IPS-20b (cell line): ENCODE measurements around the gene PER1.

Experiments used
- H3K27ac ChIP-seq: one replicate; pipeline ENCODE4 v1.5.1; 2013; ENCODE audit warnings: low read length
- H3K27me3 ChIP-seq: 2 replicates; pipeline ENCODE4 v1.6.1; 2013; ENCODE audit warnings: mild to moderate bottlenecking, low read length, inconsistent platforms; ENCODE audit not compliant: insufficient read depth
- H3K36me3 ChIP-seq: 2 replicates; pipeline ENCODE4 v1.6.1; 2013; ENCODE audit warnings: low read depth, mild to moderate bottlenecking, inconsistent platforms, low read length, moderate library complexity; ENCODE audit not compliant: insufficient read depth
- H3K4me1 ChIP-seq: 2 replicates; pipeline ENCODE4 v1.6.1; 2013; ENCODE audit warnings: mild to moderate bottlenecking, control low read depth, inconsistent platforms, low read length, moderate library complexity; ENCODE audit not compliant: insufficient read depth
- H3K4me3 ChIP-seq: 2 replicates; pipeline ENCODE4 v1.5.1; 2013; ENCODE audit warnings: mild to moderate bottlenecking, low read length, inconsistent platforms
- H3K9ac ChIP-seq: 2 replicates; pipeline ENCODE4 v1.6.1; 2013; ENCODE audit warnings: low read depth, mild to moderate bottlenecking, inconsistent platforms, low read length, moderate library complexity
- H3K9me3 ChIP-seq: 2 replicates; pipeline ENCODE4 v1.6.1; 2013; ENCODE audit warnings: mild to moderate bottlenecking, low read depth, low read length, inconsistent platforms; ENCODE audit not compliant: insufficient read depth

PER1 gene

GRCh38 chr17:8121407-8121680 lies 30.9 kb downstream of the PER1 start:
- Histone ChIP-seq H3K27me3 (peaks cover 72% of the 10 kb centered on the region), H3K4me1 (peaks cover 5% of the 10 kb centered on the region; the same call in 1 of the 2 replicates), H3K9me3 (no peaks in the 10 kb centered on the region), H3K36me3 (no peaks in the 10 kb centered on the region), H3K9ac (no peak overlapping the region), H3K4me3 (peak overlapping the region; percentile 89), H3K27ac (no peak overlapping the region)

GRCh38 chr17:8120520-8121406 lies 31.4 kb downstream of the PER1 start:
- Histone ChIP-seq H3K27ac (no peak overlapping the region), H3K9ac (peak overlapping the region; percentile 67; the same call in 1 of the 2 replicates), H3K27me3 (peaks cover 72% of the 10 kb centered on the region), H3K4me3 (peak overlapping the region; percentile 89), H3K4me1 (peaks cover 5% of the 10 kb centered on the region; the same call in 1 of the 2 replicates), H3K9me3 (no peaks in the 10 kb centered on the region), H3K36me3 (no peaks in the 10 kb centered on the region)

- Histone ChIP-seq H3K4me3 (peak overlapping the region; percentile 89), H3K36me3 (no peaks in the 10 kb centered on the region), H3K4me1 (peaks cover 3% of the 10 kb centered on the region; the same call in 1 of the 2 replicates), H3K27me3 (peaks cover 74% of the 10 kb centered on the region), H3K9ac (peak overlapping the region; percentile 67; the same call in 1 of the 2 replicates), H3K9me3 (no peaks in the 10 kb centered on the region), H3K27ac (no peak overlapping the region)
Observed at GRCh38 chr17:8119581-8120519, 32.4 kb downstream of the PER1 start.

GRCh38 chr17:8118769-8119580 lies 33.2 kb downstream of the PER1 start:
- H3K27ac ChIP-seq = no peak overlapping the region
- peak overlapping the region; percentile 89 for H3K4me3 ChIP-seq
- peaks cover 74% of the 10 kb centered on the region for H3K27me3 ChIP-seq
- no peaks in the 10 kb centered on the region for H3K36me3 ChIP-seq
- H3K4me1 ChIP-seq = no peaks in the 10 kb centered on the region; the same call in 1 of the 2 replicates
- H3K9ac ChIP-seq = peak overlapping the region; percentile 31; the same call in 1 of the 2 replicates
- no peaks in the 10 kb centered on the region for H3K9me3 ChIP-seq

GRCh38 chr17:8117980-8118768 lies 34.0 kb downstream of the PER1 start, which contains the start of gene ALOXE3:
Gene ALOXE3 (minus strand): TSS chr17:8118514. CDS start chr17:8117990, 524 bp downstream.
- no peaks in the 10 kb centered on the region; the same call in 1 of the 2 replicates for H3K4me1 ChIP-seq
- H3K27me3 ChIP-seq = peaks cover 71% of the 10 kb centered on the region
- H3K27ac ChIP-seq = no peak within 1 kb of the TSS
- H3K4me3 ChIP-seq = peak within 1 kb of the TSS; percentile 89
- H3K9ac ChIP-seq = peak within 1 kb of the TSS; percentile 31; the same call in 1 of the 2 replicates
- no peaks in the 10 kb centered on the region for H3K9me3 ChIP-seq
- no peaks in the 10 kb centered on the region for H3K36me3 ChIP-seq

- Histone ChIP-seq H3K9ac (peak overlapping the region; percentile 31; the same call in 1 of the 2 replicates), H3K27me3 (peaks cover 71% of the 10 kb centered on the region), H3K27ac (no peak overlapping the region)
Observed at GRCh38 chr17:8117367-8117979, 34.7 kb downstream of the PER1 start.

GRCh38 chr17:8116776-8117175 lies 35.4 kb downstream of the PER1 start:
- peaks cover 71% of the 10 kb centered on the region for H3K27me3 ChIP-seq
- no peaks in the 10 kb centered on the region for H3K9me3 ChIP-seq
- no peak overlapping the region for H3K27ac ChIP-seq
- H3K4me1 ChIP-seq = no peaks in the 10 kb centered on the region
- no peaks in the 10 kb centered on the region for H3K36me3 ChIP-seq
- no peak overlapping the region for H3K9ac ChIP-seq
- H3K4me3 ChIP-seq = no peak overlapping the region

More at GRCh38 chr17:8117367-8117979, 34.7 kb downstream of the PER1 start:
- Histone ChIP-seq H3K36me3 (no peaks in the 10 kb centered on the region), H3K4me3 (peak overlapping the region; percentile 89), H3K9me3 (no peaks in the 10 kb centered on the region), H3K4me1 (no peaks in the 10 kb centered on the region)

GRCh38 chr17:8110907-8111306 lies 41.3 kb downstream of the PER1 start:
- H3K9ac ChIP-seq = no peak overlapping the region
- H3K4me1 ChIP-seq = no peaks in the 10 kb centered on the region
- peaks cover 77% of the 10 kb centered on the region for H3K27me3 ChIP-seq
- H3K36me3 ChIP-seq = no peaks in the 10 kb centered on the region
- H3K4me3 ChIP-seq = no peak overlapping the region
- no peaks in the 10 kb centered on the region for H3K9me3 ChIP-seq
- no peak overlapping the region for H3K27ac ChIP-seq

GRCh38 chr17:8110456-8110804 lies 41.8 kb downstream of the PER1 start:
- no peaks in the 10 kb centered on the region for H3K4me1 ChIP-seq
- no peak overlapping the region for H3K9ac ChIP-seq
- H3K27me3 ChIP-seq = peaks cover 72% of the 10 kb centered on the region
- H3K4me3 ChIP-seq = peak overlapping the region; percentile 80; the same call in 1 of the 2 replicates
- no peaks in the 10 kb centered on the region for H3K9me3 ChIP-seq
- no peak overlapping the region for H3K27ac ChIP-seq
- H3K36me3 ChIP-seq = no peaks in the 10 kb centered on the region
